GM21423 (cell line): ENCODE data around the gene MYOCD.

Source experiments
- ATAC-seq: cut with Tn5 transposase; IDR thresholded peaks from one replicate; pipeline ENCODE4 v1.9.1; 2021; ENCODE audit warnings: mild to moderate bottlenecking, moderate library complexity; ENCODE audit not compliant: unreplicated experiment

Gene MYOCD

GRCh38 chr17:12642034-12642433, 23.7 kb upstream of the MYOCD start:
- ATAC-seq, result no peak

- ATAC-seq, result no peak
Measured at GRCh38 chr17:12643822-12644221, 21.9 kb upstream of the MYOCD start.

GRCh38 chr17:12644623-12645022, 21.1 kb upstream of the MYOCD start:
- ATAC-seq, result no peak

- ATAC-seq, result no peak
Measured at GRCh38 chr17:12646761-12647422, 18.8 kb upstream of the MYOCD start.

GRCh38 chr17:12648498-12648897, 17.2 kb upstream of the MYOCD start:
- ATAC-seq, result no peak

- no peak for ATAC-seq
Measured at GRCh38 chr17:12655936-12656335, 9.8 kb upstream of the MYOCD start.

GRCh38 chr17:12656354-12656753, 9.3 kb upstream of the MYOCD start:
- ATAC-seq, result no peak

GRCh38 chr17:12659500-12659899, 6.2 kb upstream of the MYOCD start:
- no peak for ATAC-seq

GRCh38 chr17:12664252-12664651, 1.4 kb upstream of the MYOCD start:
- no peak for ATAC-seq

- ATAC-seq, result no peak
Measured at GRCh38 chr17:12664894-12665262, 812 bp upstream of the MYOCD start.

GRCh38 chr17:12666718-12667117, 1.0 kb downstream of the MYOCD start:
- no peak for ATAC-seq

- ATAC-seq, result no peak
Measured at GRCh38 chr17:12667299-12667958, 1.7 kb downstream of the MYOCD start.

- ATAC-seq, result no peak
Measured at GRCh38 chr17:12671906-12672305, 6.2 kb downstream of the MYOCD start.

- ATAC-seq, result no peak
Measured at GRCh38 chr17:12672947-12673346, 7.3 kb downstream of the MYOCD start.

- ATAC-seq, result no peak
Measured at GRCh38 chr17:12673788-12674187, 8.1 kb downstream of the MYOCD start.

GRCh38 chr17:12680407-12680897, 14.8 kb downstream of the MYOCD start:
- ATAC-seq, result no peak

- no peak for ATAC-seq
Measured at GRCh38 chr17:12680993-12681392, 15.3 kb downstream of the MYOCD start.

GRCh38 chr17:12683299-12683698, 17.6 kb downstream of the MYOCD start:
- no peak for ATAC-seq

GRCh38 chr17:12686486-12686885, 20.8 kb downstream of the MYOCD start:
- ATAC-seq, result no peak

- ATAC-seq, result no peak
Measured at GRCh38 chr17:12688382-12688781, 22.7 kb downstream of the MYOCD start.

GRCh38 chr17:12691173-12691572, 25.5 kb downstream of the MYOCD start:
- ATAC-seq, result no peak

GRCh38 chr17:12693640-12694039, 27.9 kb downstream of the MYOCD start:
- ATAC-seq, result no peak

GRCh38 chr17:12706070-12706469, 40.4 kb downstream of the MYOCD start:
- no peak for ATAC-seq
